ENCODE measurements around the gene RTF1. TPM values are rescaled to one million over a fixed set of nuclear protein-coding genes. Genes with fewer than 3 reads are reported as not detected.

Gene RTF1
- total and polyA plus RNA-seq, 2 donors (not counting 1 experiment from before 2014, with no cell fraction given): 11.9 to 39.4 TPM

DNA sequence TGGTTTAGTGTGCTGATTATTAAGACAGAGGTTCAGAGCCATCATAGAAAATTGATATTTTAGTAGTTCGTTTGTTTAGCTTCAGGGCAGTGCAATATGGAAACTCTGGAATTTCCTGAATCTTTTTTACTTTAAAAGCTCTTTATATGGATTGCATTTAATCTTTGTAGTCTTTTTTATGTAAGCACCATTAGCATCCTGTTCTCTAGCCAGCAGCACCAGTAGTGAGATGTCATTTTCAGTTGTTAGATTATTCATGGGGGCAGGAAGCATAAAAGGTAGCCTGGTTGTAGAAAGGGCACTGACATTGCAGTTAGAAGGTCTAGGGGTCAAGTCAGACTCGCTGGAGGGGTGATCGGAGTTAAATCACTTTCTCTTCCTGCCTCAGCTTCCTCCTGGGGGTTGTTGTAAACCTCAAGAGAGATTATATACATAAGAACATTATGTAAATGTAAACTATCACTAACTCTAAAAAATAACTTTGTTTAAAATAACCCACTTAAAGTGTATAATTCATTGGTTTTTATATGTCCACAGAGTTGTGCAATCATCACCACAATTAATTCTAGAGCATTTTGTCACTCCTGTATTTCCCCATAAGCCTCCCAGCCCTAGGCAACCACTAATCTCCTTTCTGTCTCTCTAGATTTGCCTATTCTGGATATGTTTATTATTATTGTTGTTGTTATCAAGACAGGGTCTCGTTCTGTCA lies 45.3 kb downstream of the RTF1 start:
- Histone ChIP-seq H4K20me1 (ENCODE audit: control insufficient read depth, insufficient read depth, low read length, poor library complexity, severe bottlenecking) (peaks cover 8% of the 10 kb centered on the region), H3K9me3 (ENCODE audit: control extremely low read depth in 1 of 3, control insufficient read depth in 2 of 3, insufficient read depth in 1 of 3, low read length in 2 of 3) (no peaks in the 10 kb centered on the region), H2AFZ (ENCODE audit: insufficient read depth, low read depth, low read length, poor library complexity, severe bottlenecking) (no peak overlapping the region), H3K27me3 (replicated peaks in 1 of 4; ENCODE audit: control extremely low read depth in 1 of 4, control insufficient read depth in 3 of 4, insufficient read depth in 4 of 4, low read length in 3 of 4) (no peaks in the 10 kb centered on the region), H3K4me1 (ENCODE audit: control insufficient read depth in 2 of 2, insufficient read depth in 2 of 2, low read length in 2 of 2) (no peaks in the 10 kb centered on the region), H3K4me3 (ENCODE audit: control extremely low read depth in 1 of 5, extremely low read depth in 1 of 5, insufficient read depth in 1 of 5, low read depth in 2 of 5, low read length in 4 of 5) (no peak overlapping the region), H3K27ac (ENCODE audit: low read length in 2 of 2) (no peak overlapping the region), H3K9ac (ENCODE audit: low read length) (no peak overlapping the region), H3K4me2 (replicated peaks; ENCODE audit: low read depth, low read length, poor library complexity, severe bottlenecking) (no peak overlapping the region), H3K36me3 (replicated peaks in 1 of 2; ENCODE audit: control extremely low read depth in 1 of 2, control insufficient read depth in 1 of 2, extremely low read depth in 1 of 2, insufficient read depth in 2 of 2, low read length in 1 of 2) (peaks cover 10 to 43% of the 10 kb centered on the region in 2 experiments), H3K79me2 (ENCODE audit: control insufficient read depth, insufficient read depth, low read length) (no peaks in the 10 kb centered on the region)
- DNase-seq (no peak), ATAC-seq (ENCODE audit: low read depth) (no peak)
- CTCF ChIA-PET: interaction anchor here (1.2 kb wide), 1 partner anchor 141 kb away, joined by 4 read pairs; no protein-coding TSS in a partner anchor
- peaks cover 5% of the 10 kb centered on the region for H3K4me1 Mint-ChIP-seq
- WGBS (ENCODE audit: insufficient coverage): 100% methylated on average over 1 of the region's 4 CpGs
- no peaks in the 10 kb centered on the region for H3K9me3 Mint-ChIP-seq (ENCODE audit: insufficient read depth)
- no peak overlapping the region for H3K4me3 Mint-ChIP-seq
- TF ChIP-seq EZH2 (IDR thresholded peaks at IDR 0.05; ENCODE audit: borderline replicate concordance, insufficient read depth, low read depth, low read length, poor library complexity, severe bottlenecking) (no peak), CTCF (IDR thresholded peaks at IDR 0.05) (no peak)
- H3K27ac Mint-ChIP-seq: no peak overlapping the region
- no peaks in the 10 kb centered on the region for H3K27me3 Mint-ChIP-seq
- intact Hi-C loops (cut with micrococcal nuclease): no loop called here
- POLR2A ChIA-PET: no interaction called here

DNA sequence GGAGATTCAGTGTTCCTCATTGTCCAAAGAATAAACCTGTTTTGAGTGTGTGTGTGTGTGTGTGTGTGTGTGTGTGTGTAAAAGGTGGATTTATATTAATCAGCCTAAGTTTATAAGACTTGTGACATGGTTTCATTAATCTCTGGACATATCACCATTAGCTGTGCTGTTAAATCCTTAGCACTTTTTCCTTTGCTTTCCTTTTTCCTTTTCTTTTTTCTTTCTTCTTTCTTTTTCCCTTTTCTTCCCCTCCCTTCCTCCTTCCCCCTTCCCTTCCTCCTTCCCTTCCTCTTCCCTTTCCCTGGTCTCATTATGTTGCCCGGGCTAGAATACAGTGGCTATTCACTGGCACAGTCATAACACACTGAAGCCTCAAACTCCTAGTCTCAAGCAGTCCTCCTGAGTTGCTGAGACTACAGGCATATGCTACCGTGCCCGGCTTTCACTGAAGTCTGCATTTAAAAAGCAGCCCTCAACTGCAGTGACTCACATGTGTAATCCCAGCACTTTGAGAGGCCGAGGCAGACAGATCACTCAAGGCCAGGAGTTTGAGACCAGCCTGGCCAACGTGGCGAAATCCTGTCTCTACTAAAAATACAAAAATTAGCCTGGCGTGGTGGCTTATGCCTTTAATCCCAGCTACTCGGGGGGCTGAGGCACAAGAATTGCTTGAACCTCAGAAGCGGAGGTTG lies 48.1 kb downstream of the RTF1 start:
- Histone ChIP-seq H3K4me3 (ENCODE audit: control extremely low read depth in 1 of 5, extremely low read depth in 1 of 5, insufficient read depth in 1 of 5, low read depth in 2 of 5, low read length in 4 of 5) (no peak overlapping the region), H3K9me3 (ENCODE audit: control extremely low read depth in 1 of 3, control insufficient read depth in 2 of 3, insufficient read depth in 1 of 3, low read length in 2 of 3) (no peaks in the 10 kb centered on the region), H3K4me2 (replicated peaks; ENCODE audit: low read depth, low read length, poor library complexity, severe bottlenecking) (no peak overlapping the region), H3K36me3 (replicated peaks in 1 of 2; ENCODE audit: control extremely low read depth in 1 of 2, control insufficient read depth in 1 of 2, extremely low read depth in 1 of 2, insufficient read depth in 2 of 2, low read length in 1 of 2) (peaks cover 1 to 44% of the 10 kb centered on the region in 2 experiments), H3K27me3 (replicated peaks in 1 of 4; ENCODE audit: control extremely low read depth in 1 of 4, control insufficient read depth in 3 of 4, insufficient read depth in 4 of 4, low read length in 3 of 4) (no peaks in the 10 kb centered on the region), H2AFZ (ENCODE audit: insufficient read depth, low read depth, low read length, poor library complexity, severe bottlenecking) (no peak overlapping the region), H3K79me2 (ENCODE audit: control insufficient read depth, insufficient read depth, low read length) (no peaks in the 10 kb centered on the region), H4K20me1 (ENCODE audit: control insufficient read depth, insufficient read depth, low read length, poor library complexity, severe bottlenecking) (peaks cover 8% of the 10 kb centered on the region), H3K9ac (ENCODE audit: low read length) (no peak overlapping the region), H3K27ac (ENCODE audit: low read length in 2 of 2) (no peak overlapping the region), H3K4me1 (ENCODE audit: control insufficient read depth in 2 of 2, insufficient read depth in 2 of 2, low read length in 2 of 2) (no peaks in the 10 kb centered on the region)
- no peak for DNase-seq
- no peak for TF ChIP-seq CTCF (IDR thresholded peaks at IDR 0.05)
- no peak for TF ChIP-seq EZH2 (IDR thresholded peaks at IDR 0.05; ENCODE audit: borderline replicate concordance, insufficient read depth, low read depth, low read length, poor library complexity, severe bottlenecking)
- intact Hi-C loops (cut with micrococcal nuclease): loop anchor here (1.0 to 5.0 kb wide), 4 partner anchors 42 to 563 kb away; no protein-coding TSS in a partner anchor
- CTCF ChIA-PET: interaction anchor here (0.6 to 4.0 kb wide), 29 partner anchors 10 to 570 kb away, joined by 3 to 36 read pairs (median 5); partner anchors contain the start of genes LTK, MAPKBP1, MGA and VPS18
- Mint-ChIP-seq H3K4me3 (no peak overlapping the region), H3K4me1 (peaks cover 5% of the 10 kb centered on the region), H3K27ac (no peak overlapping the region), H3K9me3 (ENCODE audit: insufficient read depth) (no peaks in the 10 kb centered on the region), H3K27me3 (no peaks in the 10 kb centered on the region)
- no peak for ATAC-seq (ENCODE audit: low read depth)
- 93% methylated on average over 9 of the region's 9 CpGs for WGBS (ENCODE audit: insufficient coverage)
- POLR2A ChIA-PET: no interaction called here
